Measurements from ENCODE around the gene CMSS1.

DNA sequence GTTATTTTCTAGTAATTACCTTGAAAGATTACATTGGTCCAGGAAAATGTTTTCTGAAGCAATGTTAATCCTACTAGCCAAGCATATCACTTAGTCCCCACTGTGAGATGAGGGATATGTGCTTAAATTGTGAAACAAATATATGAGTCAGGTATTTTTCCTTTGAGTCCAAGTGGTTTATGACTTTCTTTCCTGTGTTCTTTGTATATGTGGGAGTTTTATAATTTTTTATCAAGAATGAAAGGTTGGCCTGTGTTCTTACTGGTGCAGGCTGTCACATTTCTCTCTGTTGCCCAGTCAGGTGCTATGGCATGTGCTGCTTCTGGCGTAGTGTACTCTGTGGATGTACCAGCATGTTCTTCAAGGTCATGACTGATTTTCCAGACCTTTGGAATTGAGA, 147.4 kb downstream of the CMSS1 start:
- TF ChIP-seq, protein P1, sequence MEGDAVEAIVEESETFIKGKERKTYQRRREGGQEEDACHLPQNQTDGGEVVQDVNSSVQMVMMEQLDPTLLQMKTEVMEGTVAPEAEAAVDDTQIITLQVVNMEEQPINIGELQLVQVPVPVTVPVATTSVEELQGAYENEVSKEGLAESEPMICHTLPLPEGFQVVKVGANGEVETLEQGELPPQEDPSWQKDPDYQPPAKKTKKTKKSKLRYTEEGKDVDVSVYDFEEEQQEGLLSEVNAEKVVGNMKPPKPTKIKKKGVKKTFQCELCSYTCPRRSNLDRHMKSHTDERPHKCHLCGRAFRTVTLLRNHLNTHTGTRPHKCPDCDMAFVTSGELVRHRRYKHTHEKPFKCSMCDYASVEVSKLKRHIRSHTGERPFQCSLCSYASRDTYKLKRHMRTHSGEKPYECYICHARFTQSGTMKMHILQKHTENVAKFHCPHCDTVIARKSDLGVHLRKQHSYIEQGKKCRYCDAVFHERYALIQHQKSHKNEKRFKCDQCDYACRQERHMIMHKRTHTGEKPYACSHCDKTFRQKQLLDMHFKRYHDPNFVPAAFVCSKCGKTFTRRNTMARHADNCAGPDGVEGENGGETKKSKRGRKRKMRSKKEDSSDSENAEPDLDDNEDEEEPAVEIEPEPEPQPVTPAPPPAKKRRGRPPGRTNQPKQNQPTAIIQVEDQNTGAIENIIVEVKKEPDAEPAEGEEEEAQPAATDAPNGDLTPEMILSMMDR (IDR thresholded peaks at IDR 0.05): no peak
- TF ChIP-seq POLR2A (IDR thresholded peaks at IDR 0.05): no peak
